Fibroblast of skin of right biceps (primary cell): ENCODE results near the gene CORO1C.
"Not testable (repeated sequence)": the region's sequence is repeated elsewhere in the genome, so short reads cannot be mapped to it uniquely, and the experiment has no call there.

Experiments
- DNase-seq: peaks from one replicate; pipeline ENCODE4 v3.0.0-alpha.2; 2013

The CORO1C gene

GRCh38 chr12:108671110-108671509 is 60.2 kb downstream of the CORO1C start:
- DNase-seq: no peak

GRCh38 chr12:108670066-108670631 is 61.2 kb downstream of the CORO1C start:
- no peak for DNase-seq

GRCh38 chr12:108668542-108668941 is 62.8 kb downstream of the CORO1C start:
- DNase-seq: peak; percentile 32

- DNase-seq: no peak
Measured at GRCh38 chr12:108668063-108668462, 63.3 kb downstream of the CORO1C start.

GRCh38 chr12:108667349-108667748 is 64.0 kb downstream of the CORO1C start:
- DNase-seq: no peak

DNA sequence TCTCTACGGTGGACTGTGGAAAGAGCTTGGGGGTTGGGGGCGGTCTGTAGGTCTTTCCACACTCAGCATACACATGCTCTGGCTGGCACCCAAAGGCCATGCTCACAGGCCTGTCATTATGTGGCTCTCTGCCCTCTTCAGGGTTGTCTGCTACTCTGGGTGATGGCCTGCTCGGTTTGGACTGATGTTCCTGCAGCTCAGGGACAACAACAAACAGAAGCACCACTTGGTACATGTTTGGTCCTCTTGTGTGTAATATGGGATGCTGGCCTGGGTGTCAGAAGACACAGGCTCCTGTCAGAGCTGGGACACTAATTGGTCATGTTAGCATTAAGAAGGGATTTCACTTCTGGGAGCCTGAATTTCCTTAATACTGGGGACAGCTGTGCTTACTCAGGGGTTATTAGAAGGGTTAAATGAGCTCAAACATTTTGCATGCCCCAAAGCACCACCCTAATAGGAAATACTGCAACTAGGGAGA is 64.9 kb downstream of the CORO1C start:
- DNase-seq: peak; percentile 46

- DNase-seq: no peak
Measured at GRCh38 chr12:108665608-108666202, 65.6 kb downstream of the CORO1C start.

DNA sequence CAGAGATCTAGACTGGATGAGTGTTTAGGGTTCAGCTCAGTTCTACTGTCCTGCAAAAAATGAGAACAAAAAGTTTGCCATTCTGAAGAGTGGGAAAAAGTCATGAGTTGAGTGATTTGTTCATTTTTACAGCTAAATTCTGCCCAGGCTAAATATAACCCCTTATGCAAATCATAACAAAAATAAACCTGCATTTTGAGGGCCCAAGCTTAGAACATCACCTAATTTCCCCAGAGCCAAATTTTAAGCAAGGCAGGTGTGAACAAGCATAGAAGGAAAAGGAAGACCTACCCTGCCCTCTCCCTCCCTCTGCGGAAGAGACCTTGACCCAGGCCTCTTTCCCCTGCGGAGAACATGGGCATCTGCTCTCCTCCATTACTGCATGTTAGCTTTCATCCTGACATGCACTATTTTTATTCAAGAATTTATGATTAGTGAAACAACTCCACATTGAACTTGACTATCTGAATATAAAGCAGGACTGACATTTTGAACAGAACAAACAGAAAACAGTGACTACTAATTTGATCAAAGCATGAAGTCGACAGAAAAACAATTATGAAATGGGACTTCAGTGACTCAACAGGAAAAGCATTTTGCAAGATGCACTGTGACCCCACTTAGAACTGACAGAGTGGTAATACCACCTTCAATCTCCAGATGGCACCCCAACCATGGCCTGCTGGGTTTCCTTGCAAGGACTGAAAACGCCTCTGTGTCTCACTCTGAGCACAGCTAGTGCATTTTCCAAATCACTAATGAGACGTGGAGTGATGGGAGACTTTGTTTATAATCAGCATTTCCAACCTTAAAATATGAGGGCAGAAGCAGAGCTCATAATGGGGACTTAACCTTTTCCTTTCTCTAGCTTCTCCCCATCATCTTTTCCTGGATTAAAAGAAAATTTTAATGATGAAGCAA is 66.7 kb downstream of the CORO1C start:
- peak; percentile 92 for DNase-seq

DNA sequence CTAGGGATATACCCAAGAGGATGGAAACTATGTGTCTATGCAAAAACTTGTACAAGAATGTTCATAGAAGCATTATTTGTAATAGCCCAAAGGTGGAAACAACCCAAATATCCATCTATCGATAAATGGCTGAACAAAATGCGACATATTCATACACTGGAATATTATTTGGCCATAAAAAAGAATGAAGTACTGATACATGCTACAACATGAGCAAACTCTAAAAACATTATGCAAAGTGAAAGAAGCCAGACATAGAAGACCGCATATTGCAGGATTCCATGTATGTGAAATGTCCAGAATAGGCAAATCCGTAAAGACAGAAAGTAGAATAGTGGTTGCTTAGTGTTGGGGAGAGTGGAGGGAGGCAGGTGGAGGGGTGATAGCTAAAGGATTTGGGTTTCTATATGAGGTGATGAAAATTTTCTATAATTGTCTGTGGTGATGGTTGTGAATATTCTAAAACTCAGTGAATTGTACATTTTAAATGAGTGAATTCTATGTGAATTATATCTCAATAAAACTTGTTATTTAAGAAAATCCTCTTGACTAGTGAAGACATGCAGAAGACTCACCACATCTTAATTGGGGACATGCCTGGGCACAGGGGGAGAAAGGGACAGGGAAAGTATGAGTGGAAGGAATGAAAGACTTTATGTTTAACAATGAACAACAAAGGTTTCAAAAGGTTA is 67.8 kb downstream of the CORO1C start:
- DNase-seq: no peak

DNA sequence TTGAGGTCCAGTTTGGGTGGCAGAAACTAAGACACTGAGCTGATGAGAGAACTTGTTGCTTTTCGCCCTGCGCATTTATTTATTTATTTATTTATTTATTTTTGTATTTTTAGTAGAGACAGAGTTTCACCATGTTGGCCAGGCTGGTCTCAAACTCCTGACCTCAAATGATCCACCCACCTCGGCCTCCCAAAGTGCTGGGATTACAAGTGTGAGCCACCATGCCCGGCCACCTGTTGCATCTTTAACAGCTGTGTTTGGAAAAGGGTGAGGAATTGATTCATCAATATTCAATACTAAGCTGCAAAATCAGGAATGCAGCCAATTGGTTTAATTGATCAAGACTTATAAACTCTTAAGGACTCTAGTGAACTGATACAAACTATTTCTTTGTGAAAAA is 73.2 kb downstream of the CORO1C start:
- DNase-seq: not testable (repeated sequence)

- no peak for DNase-seq
Measured at GRCh38 chr12:108657130-108657745, 74.1 kb downstream of the CORO1C start.

DNA sequence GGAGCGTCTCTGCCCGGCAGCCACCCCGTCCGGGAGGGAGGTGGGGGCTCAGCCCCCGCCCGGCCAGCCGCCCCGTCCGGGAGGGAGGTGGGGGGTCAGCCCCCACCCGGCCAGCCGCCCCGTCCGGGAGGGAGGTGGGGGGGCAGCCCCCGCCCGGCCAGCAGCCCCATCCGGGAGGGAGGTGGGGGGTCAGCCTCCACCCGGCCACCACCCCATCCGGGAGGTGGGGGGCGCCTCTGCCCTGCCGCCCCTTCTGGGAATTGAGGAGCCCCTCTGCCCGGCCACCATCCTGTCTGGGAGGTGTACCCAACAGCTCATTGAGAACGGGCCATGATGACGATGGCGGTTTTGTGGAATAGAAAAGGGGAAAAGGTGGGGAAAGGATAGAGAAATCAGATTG is 75.1 kb downstream of the CORO1C start:
- not testable (repeated sequence) for DNase-seq

DNA sequence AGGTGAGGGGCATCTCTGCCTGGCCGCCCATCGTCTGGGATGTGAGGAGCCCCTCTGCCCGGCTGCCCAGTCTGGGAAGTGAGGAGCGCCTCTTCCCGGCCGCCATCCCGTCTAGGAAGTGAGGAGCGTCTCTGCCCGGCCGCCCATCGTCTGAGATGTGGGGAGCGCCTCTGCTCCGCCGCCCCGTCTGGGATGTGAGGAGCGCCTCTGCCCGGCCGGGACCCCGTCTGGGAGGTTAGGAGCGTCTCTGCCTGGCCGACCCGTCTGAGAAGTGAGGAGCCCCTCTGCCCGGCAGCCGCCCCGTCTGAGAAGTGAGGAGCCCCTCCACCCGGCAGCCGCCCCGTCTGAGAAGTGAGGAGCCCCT is 75.5 kb downstream of the CORO1C start:
- DNase-seq: not testable (repeated sequence)

- not testable (repeated sequence) for DNase-seq
Measured at GRCh38 chr12:108654622-108655021, 76.7 kb downstream of the CORO1C start.

GRCh38 chr12:108653922-108654321 is 77.4 kb downstream of the CORO1C start:
- DNase-seq: no peak

DNA sequence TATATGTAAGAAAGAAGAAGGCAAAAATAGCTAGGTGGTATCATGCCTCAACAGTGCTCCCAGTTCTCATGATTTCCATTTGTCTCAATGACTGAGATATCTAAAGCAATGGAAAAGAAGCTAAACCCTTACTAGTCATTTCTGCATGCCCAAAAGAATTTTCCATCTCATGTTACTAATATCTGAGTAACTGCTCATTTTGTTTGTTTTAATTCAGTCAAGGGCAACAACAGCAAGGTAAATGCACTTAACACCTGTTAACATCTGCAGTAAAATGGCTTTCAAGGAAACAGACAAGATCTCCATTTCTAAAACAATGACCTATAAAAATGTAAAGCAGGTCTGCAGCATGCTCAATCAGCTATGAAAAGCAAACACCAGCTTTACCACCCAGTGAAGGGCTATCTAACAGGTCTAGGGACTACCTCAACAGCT is 78.2 kb downstream of the CORO1C start:
- DNase-seq: no peak

- no peak for DNase-seq
Measured at GRCh38 chr12:108650083-108650482, 81.2 kb downstream of the CORO1C start.

GRCh38 chr12:108649669-108650068 is 81.6 kb downstream of the CORO1C start:
- peak; percentile 92 for DNase-seq

- peak; percentile 85 for DNase-seq
Measured at GRCh38 chr12:108649126-108649525, 82.2 kb downstream of the CORO1C start.

GRCh38 chr12:108648371-108648770 is 82.9 kb downstream of the CORO1C start:
- DNase-seq: no peak

DNA sequence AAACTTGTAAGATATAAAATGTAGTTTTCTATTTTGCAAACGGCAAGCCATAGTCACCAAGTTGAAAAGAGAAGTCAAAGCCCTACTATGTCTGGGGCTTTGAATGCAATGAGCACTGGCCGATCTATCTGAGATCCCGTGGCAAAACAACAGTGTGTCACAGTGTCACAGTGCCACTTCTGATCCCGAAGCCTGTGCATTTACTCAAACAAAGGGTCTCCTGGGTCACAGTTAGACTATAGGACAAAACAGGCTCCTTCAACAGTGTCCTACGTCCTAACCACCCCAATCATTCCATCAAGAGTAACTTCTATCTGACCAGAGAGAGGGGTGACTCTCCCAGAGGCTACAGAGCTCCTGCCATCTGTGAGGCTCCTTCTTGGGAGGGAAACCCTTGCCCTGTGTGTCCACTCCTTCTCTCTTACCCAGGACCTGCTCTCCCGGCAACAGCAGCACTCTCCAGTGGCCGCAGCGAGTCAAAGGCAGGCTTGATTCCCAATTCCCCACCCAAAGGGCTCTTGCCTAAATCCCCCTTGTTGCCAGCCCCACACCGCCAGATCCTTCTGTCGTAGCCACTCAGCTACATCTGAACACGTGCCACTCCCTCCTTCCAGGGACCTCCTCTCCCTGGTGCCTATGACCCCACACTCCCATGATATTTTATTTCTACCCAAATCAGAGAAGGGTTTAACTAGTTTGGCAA is 83.6 kb downstream of the CORO1C start:
- DNase-seq: no peak
